HUDEP-2 (cell line): ENCODE results near the gene VCP.
"Not testable (repeated sequence)": the region's sequence is repeated elsewhere in the genome, so short reads cannot be mapped to it uniquely, and the experiment has no call there.

Experiments
- DNase-seq, 76 experiments: peaks; one replicate each; lab custom pipeline; 2025; ENCODE audit not compliant: unreplicated experiment in 76 of 76; lab: John Stamatoyannopoulos, UW

VCP gene

DNA sequence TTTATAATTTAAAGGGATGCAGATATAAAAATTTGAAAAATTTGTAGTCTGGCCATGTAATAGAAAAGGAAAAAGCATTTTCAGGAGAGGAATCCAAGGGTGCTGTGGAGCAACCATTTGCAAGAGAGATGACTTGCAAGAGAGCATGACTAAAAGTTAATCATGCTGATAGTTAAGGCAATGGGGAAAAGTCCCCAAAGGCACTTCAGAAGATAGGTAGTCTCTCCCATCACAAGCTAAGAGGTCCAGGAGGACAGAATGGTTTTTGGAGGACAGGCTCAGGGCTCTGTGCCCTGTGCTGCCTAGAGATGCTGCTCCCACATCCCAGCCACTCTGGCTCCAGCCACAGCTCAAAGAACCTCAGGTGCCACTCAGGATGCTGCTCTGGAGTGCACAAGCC is 44.1 kb downstream of the VCP start:
- DNase-seq = no peak

DNA sequence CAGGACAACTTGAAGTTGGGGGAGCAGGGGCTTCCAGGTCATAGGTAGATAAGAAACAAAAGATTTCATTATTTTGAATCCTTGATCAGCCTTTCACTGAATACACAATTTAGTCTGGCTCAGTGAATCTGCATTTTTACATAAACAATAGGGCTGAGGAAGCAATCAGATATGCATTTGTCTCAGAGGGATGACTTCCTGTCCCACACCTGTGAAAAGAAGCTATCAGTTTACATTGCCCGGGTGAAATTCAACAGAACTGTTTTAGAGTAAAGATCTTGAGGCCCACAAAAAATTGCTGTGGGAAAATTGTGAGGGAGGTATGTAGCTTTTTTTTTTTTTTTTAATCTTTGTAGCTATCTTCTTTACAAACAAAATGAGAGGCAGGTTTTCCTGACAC is 44.6 kb downstream of the VCP start:
- no peak for DNase-seq

DNA sequence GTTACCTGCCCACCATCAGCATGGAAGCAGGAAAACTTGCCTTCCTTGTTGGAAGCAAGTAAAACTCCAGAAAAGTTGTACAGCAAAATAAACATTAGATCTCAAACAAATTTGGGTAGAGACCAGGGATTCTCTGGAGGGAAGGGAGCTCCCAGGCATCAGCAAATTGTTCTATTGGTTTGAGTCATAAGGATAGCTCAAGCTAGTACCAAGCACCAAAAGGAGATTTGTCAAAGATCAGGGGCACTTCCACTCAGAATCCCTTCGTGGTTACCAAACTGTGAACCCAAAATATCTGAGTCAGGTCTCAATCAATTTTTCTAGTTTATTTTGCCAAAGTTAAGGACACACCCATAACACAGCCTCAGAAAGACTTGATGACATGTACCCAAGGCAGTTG is 45.1 kb downstream of the VCP start:
- no peak for DNase-seq

DNA sequence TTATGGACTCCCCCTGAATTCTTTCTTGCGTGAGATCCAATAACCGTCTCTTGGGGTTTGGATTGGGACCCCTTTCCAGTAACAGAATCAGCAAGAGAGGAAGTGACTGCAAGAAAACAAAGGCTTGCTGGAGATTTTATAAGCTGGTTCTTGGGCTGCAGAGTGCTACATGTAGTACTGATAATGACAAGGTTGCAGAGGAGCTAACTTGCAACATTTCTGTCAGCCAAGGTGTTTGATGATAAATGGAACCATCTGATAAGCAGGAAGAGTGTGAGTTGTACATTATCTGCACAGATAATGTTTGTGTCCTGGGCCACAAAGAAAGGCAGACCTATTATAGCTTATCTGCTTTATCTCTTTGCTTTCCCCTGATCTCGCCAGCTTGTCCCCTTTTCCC is 45.8 kb downstream of the VCP start:
- DNase-seq = no peak

DNA sequence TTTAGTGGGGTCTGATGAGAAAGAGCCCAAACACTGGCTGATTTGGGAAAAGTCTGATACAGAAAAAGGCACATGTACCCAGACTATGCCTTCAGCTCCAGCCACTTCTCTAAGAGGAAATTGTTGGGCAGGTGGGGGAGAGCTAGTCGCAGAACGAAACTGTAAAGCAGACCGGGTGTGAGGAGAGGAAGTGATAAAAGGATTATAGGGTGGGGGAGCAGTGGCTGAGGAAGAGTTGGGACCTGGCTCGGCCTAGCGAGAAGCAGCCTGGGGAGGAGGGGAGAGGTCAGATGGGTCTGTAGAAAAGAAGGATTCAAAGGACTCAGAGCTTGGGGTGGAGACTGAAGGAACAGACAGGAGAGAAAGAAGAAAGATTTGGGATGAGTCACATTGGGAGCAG is 49.0 kb downstream of the VCP start:
- not testable (repeated sequence) for DNase-seq

DNA sequence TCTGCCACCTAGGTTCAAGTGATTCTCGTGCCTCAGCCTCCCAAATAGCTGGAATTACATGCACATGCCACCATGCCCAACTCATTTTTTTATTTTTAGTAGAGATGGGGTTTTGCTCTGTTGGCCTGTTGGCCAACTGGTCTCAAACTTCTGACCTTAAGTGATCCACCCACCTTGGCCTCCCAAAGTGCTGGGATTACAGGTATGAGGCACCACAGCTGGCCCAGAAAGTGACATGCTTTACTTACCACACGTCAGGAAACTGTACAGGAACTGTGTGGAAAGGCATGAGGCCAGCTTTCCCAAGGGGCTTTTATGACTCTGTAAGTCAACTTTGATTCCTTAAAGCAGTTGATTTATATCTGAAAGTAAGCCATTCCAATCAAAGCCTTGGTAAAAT is 57.9 kb downstream of the VCP start:
- DNase-seq = no peak

DNA sequence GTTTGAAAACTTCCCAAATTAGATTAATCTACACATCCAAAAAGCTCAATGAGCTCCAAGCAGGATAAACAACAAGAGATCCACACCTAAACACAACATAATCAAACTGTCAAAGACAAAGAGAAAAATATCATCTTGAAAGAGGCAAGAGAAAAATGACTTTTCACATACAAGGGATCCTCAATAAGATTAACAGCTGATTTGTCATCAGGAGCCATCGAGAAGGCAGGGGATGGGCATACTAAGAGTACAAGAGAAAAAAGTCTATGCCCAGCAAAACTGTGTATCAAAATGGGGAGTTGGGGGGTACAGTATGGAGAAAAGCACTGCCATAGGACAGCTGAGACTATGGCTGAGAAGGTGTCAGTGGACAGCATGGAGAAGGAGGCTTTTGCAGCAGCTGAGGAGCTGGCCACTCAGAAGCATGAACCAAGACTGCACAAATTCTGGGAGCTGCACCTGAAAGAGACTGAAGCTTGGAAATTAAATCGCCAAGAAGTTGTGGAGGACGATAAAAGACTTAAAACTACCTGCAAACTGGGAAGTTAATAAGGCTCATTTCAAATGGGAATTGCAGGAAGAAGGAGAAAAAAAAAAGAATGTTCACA is 62.0 kb downstream of the VCP start:
- DNase-seq = no peak
